Brain pericyte (primary cell): ENCODE data around the gene CTBP2.

Experiments used
- DNase-seq: peaks from one replicate; pipeline ENCODE4 v3.0.0-alpha.2; 2012; ENCODE audit warnings: low read depth, low spot score

Gene CTBP2

GRCh38 chr10:125106586-125106985, 53.8 kb downstream of the CTBP2 start:
- DNase-seq: no peak

DNA sequence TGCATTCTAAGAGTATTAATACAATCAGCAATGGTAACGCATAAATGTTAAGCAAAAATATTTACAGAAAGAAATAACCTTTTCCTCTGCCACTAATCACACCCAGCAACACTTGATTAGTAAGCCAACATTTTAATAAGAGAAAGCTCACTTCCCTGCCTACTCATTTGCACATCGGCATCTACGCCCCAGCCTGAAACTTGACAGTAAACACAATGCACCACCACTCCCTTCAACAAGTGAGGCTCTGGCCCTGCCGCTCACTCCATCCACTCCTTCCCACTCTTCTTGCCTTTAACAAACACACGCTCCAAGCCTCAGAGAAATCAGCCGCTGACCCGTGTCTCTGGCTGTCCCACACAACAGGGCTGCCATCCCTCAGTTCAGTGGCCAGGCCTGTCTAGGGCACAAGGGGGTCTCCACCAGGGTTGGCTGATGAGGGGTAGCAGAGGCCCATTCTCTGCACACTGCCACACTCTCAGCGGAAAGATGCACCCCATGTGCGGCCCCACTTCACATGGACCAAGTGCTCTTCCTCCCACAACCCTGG, 54.6 kb downstream of the CTBP2 start:
- no peak for DNase-seq

- DNase-seq: no peak
Observed at GRCh38 chr10:125105155-125105554, 55.2 kb downstream of the CTBP2 start.

- DNase-seq: no peak
Observed at GRCh38 chr10:125104559-125104958, 55.8 kb downstream of the CTBP2 start.

GRCh38 chr10:125103924-125104323, 56.4 kb downstream of the CTBP2 start:
- no peak for DNase-seq

DNA sequence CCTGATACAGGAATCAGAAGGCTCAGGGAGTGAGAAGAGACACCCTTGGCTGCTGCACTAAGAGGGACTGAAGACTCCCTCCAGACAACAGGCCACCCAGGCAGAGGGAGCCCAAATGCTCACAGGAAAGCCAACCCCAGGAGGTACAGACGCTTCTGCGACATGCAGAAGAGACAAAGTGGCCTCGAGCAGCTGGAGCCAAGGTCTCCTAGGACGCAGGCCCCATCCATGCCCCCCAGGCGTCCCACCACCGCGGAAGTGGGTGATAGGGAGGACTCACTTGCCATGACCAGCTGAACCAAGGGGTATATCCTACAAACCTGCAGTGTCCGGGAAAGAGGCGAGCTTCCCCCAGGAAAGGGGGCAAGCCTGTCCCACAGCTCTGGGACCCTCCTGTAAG, 56.9 kb downstream of the CTBP2 start:
- no peak for DNase-seq

GRCh38 chr10:125102821-125103220, 57.5 kb downstream of the CTBP2 start:
- no peak for DNase-seq

- DNase-seq: no peak
Observed at GRCh38 chr10:125102246-125102645, 58.1 kb downstream of the CTBP2 start.

DNA sequence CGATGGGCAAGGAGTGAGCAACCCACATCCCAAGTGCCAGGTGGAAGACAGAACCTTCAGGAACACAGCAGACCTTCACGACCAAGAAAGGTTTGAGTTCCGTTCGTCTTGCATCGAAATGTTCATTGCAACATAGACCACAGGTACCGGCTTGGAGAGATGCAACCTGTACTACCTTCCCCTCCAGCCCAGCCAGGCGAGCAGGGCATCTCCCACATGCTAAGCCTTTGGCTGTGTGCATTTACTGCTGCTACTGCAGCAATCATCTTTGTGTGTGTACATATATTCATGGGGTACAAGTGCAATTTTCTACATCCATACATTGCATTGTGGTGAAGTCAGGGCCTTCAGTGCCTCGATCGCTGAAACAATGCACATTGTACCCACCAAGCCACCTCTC, 58.8 kb downstream of the CTBP2 start:
- DNase-seq: no peak

GRCh38 chr10:125101049-125101448, 59.3 kb downstream of the CTBP2 start:
- no peak for DNase-seq

GRCh38 chr10:125097409-125098070, 62.8 kb downstream of the CTBP2 start:
- no peak for DNase-seq

GRCh38 chr10:125096975-125097374, 63.4 kb downstream of the CTBP2 start:
- DNase-seq: no peak

GRCh38 chr10:125096371-125096770, 64.0 kb downstream of the CTBP2 start:
- no peak for DNase-seq

- DNase-seq: no peak
Observed at GRCh38 chr10:125095776-125096175, 64.6 kb downstream of the CTBP2 start.

DNA sequence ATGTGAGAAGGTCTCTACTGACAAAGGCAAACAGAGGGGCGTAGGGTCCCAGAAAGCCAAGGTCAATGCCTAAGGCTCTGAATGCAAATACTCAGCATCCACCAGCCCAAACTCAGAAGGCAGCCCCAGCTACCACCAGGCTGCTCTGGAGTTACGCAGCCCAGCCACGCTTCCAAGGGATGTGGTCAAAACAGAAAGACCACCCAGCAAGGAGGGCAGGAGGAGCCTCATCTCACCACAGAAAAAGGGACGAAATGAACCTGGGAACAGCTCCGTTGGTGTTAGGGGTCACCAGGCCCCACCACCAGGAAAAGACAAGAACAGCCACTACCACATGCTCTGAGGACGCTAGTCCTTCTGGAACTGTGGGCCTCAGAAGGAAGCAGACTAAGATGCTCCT, 65.1 kb downstream of the CTBP2 start:
- DNase-seq: no peak

- no peak for DNase-seq
Observed at GRCh38 chr10:125094806-125095205, 65.6 kb downstream of the CTBP2 start.

DNA sequence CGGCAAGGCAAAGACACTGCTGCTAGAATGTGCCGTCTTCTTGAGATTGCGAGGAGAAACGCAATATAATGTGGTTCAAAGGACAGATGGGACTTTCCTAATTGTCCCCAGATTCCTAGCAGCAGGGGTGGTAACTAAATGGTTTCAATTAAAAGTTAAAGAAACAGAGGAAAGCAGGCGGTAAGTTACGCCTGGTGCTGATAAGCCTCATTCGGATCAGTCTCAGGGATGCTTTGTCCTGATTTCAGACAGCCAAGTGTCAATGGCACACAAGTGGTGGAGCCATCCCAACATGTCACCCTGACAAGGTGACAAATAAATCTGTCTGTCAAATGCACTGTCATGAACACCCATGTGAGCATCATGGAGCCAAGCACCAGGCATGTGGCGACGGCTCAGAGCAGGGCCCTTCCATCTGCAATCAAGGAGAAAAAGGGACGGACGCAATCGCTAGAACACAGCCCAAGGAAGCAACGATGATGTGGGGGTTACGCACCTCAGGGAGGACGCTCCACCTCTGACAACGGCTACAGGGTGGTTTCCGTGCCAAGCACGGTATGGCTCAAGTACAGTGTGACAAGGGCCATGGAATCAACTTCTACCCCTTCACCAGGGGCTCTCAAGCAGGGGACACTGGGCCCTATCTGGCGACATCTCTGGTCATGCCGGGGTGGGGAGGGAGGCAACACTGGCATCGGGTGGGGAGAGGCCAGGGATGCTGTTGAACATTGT, 66.2 kb downstream of the CTBP2 start:
- no peak for DNase-seq

- DNase-seq: no peak
Observed at GRCh38 chr10:125093199-125093973, 67.0 kb downstream of the CTBP2 start.

DNA sequence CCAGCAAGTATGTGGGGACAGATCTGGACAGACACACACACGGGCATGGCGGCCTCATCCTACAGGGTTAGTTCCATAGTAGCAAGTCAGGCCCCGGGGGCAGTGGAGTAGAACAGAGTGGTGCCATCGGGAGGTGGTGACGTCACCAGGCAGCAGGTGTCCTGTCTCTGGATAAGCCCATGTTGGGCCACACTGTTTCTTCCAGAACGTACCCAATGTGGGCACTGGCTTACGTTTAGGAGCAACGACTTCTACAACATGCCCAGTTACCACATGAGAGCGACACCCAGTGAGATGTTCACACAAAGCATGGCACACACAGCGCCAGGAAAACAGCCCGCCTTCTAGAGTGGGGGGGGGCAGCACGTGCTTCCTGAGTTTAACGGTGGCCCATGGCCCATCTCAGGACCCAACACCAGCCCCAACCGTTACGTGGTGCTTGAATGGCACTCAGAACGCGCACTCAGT, 67.8 kb downstream of the CTBP2 start:
- no peak for DNase-seq

- no peak for DNase-seq
Observed at GRCh38 chr10:125091891-125092290, 68.5 kb downstream of the CTBP2 start.

- DNase-seq: no peak
Observed at GRCh38 chr10:125089469-125089868, 70.9 kb downstream of the CTBP2 start.

GRCh38 chr10:125087897-125088215, 72.5 kb downstream of the CTBP2 start:
- no peak for DNase-seq
